CD8-positive, alpha-beta memory T cell (primary cell): Measurements from ENCODE around the gene NCAPG2. TPM values are rescaled to one million over a fixed set of nuclear protein-coding genes. Genes with fewer than 3 reads are reported as not detected.

ENCODE experiments used
- CTCF ChIA-PET: fragments of 350-600 bp; sonication (Branson Sonifier 250); formaldehyde crosslinking; loops from one replicate; lab custom pipeline; 2021; ENCODE audit warnings: antibody characterized with exemption; lab: Charles Lee
- POLR2A ChIA-PET: fragments of 350-600 bp; sonication (Branson Sonifier 250); formaldehyde crosslinking; loops from one replicate; lab custom pipeline; 2021; ENCODE audit warnings: antibody characterized with exemption; lab: Charles Lee
- DNase-seq, 5 donors: peaks; one replicate each; pipeline versions ENCODE4 v3.0.0 to v3.0.0-alpha.2; 2020 to 2022; ENCODE audit warnings: mixed read lengths in 1 of 5
- H3K27ac ChIP-seq: one replicate; pipeline ENCODE4 v1.7.0; 2013; ENCODE audit warnings: low read depth, mild to moderate bottlenecking, low read length, moderate library complexity
- H3K27me3 ChIP-seq: 2 replicates; pipeline ENCODE4 v1.7.0; 2013; ENCODE audit warnings: low read length, mild to moderate bottlenecking; ENCODE audit not compliant: insufficient read depth, poor library complexity, severe bottlenecking
- H3K36me3 ChIP-seq: 2 replicates; pipeline ENCODE4 v1.7.0; 2013; ENCODE audit warnings: mild to moderate bottlenecking, low read length, moderate library complexity; ENCODE audit not compliant: insufficient read depth
- H3K4me1 ChIP-seq: 2 replicates; pipeline ENCODE4 v1.7.0; 2013; ENCODE audit warnings: mild to moderate bottlenecking, low read length, moderate library complexity; ENCODE audit not compliant: insufficient read depth
- H3K4me3 ChIP-seq: 2 replicates; pipeline ENCODE4 v1.7.0; 2013; ENCODE audit warnings: mild to moderate bottlenecking, low read length
- H3K9me3 ChIP-seq: 2 replicates; pipeline ENCODE4 v1.7.0; 2013; ENCODE audit warnings: mild to moderate bottlenecking, low read length
- H3K27ac Mint-ChIP-seq, 8 donors: one replicate each; pipeline ENCODE4 v1.8.0; 2020 to 2021; ENCODE audit warnings: mixed read lengths in 8 of 8, mild to moderate bottlenecking in 6 of 8, inconsistent platforms in 3 of 8, moderate library complexity in 3 of 8
- H3K27me3 Mint-ChIP-seq, 2 donors: one replicate each; pipeline ENCODE4 v1.8.0; 2020 to 2021; ENCODE audit warnings: mixed read lengths in 2 of 2, mild to moderate bottlenecking in 1 of 2, moderate library complexity in 1 of 2
- H3K36me3 Mint-ChIP-seq, 3 donors: one replicate each; pipeline ENCODE4 v1.8.0; 2020 to 2021; ENCODE audit warnings: mixed read lengths in 3 of 3, inconsistent platforms in 1 of 3, mild to moderate bottlenecking in 1 of 3
- H3K4me1 Mint-ChIP-seq, 3 donors: one replicate each; pipeline ENCODE4 v1.8.0; 2020 to 2021; ENCODE audit warnings: mixed read lengths in 3 of 3, inconsistent platforms in 1 of 3, mild to moderate bottlenecking in 1 of 3
- H3K4me3 Mint-ChIP-seq, 7 donors: one replicate each; pipeline ENCODE4 v1.8.0; 2020 to 2021; ENCODE audit warnings: mixed read lengths in 7 of 7, mild to moderate bottlenecking in 6 of 7, moderate library complexity in 4 of 7, inconsistent platforms in 2 of 7
- H3K9me3 Mint-ChIP-seq, 5 donors: one replicate each; pipeline ENCODE4 v1.8.0; 2020 to 2022; ENCODE audit warnings: mixed read lengths in 5 of 5, mild to moderate bottlenecking in 3 of 5, moderate library complexity in 2 of 5, inconsistent platforms in 1 of 5
- polyA plus RNA-seq: library from polyadenylated mRNA; unstranded; fragments of 300-500 nt; fragmentation: Illumina TruSeq; gene quantifications from one replicate; pipeline ENCODE4 v1.2.3, GENCODE V29; 2021
- total RNA-seq, 2 experiments: library from RNA; stranded (reverse); gene quantifications; one replicate each; pipeline ENCODE4 v1.2.3, GENCODE V29; 2021

NCAPG2 gene
- total and polyA plus RNA-seq, 3 experiments from 2014 or later, result 4.3 to 75.5 (median 71.4) TPM

DNA sequence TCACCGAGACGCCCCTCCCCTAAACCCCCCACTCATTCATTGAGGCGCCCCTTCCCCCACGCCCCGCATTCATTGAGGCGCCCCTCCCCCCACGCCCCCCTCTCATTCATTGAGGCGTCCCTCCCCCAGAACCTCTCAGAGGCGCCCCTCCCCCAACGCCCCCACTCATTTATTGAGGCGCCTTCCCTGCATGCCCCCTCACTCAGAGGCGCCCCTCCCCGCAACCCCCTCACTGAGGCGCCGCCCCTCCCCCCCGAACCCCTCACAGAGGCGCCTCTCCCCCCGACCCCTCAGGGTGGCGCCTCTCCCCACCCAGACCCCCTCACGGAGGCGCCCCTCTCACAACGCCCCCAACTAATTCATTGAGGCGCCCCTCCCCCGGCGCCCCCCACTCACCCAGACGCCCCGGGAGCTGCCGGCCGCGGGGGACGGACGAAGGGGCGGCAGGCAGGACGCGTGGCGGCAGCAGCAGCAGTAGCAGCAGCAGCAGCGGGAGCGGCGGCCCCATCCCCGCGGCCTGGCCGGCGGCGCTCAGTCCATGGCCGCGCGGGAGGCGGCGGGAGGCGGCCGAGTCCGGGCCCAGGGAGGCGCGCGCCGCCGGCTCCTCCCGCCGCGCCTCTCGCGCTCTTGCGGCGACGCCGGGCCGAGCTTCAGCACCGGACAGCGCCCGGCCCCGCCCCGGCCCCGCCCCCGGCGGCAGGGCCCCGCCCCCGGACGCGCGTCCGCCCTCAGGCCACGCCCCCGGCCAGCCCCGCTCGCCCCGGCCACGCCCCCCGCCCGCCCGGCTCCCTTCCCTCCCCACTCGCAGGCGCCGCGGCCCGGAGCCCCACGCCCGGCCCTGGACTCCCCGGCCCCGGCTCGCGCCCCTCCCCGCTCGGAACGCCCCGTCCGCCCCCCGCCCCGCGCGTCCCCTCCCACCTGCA lies 117.2 kb downstream of the NCAPG2 start, which contains the start of gene PTPRN2:
TSS of gene PTPRN2 (minus strand) at position 662 of the 923 bp plus-strand sequence.
- Histone ChIP-seq H3K9me3 (no peaks in the 10 kb centered on the region), H3K4me3 (no peak within 1 kb of the TSS), H3K36me3 (no peaks in the 10 kb centered on the region), H3K27me3 (peaks cover 37% of the 10 kb centered on the region), H3K4me1 (peaks cover 11% of the 10 kb centered on the region), H3K27ac (no peak within 1 kb of the TSS)
- Mint-ChIP-seq H3K36me3 (peaks cover 0 to 1% (median 0%) of the 10 kb centered on the region in 3 donors), H3K27ac (peak within 1 kb of the TSS in 1 of 8 donors; percentile 47), H3K4me3 (peak within 1 kb of the TSS in 5 of 7 donors; percentile 48 to 68 (median 65)), H3K27me3 (peaks cover 29 to 43% of the 10 kb centered on the region in 2 donors), H3K9me3 (peaks cover 0 to 8% (median 0%) of the 10 kb centered on the region in 5 donors), H3K4me1 (peaks cover 4 to 15% (median 9%) of the 10 kb centered on the region in 3 donors)
- POLR2A ChIA-PET, result no interaction called here
- CTCF ChIA-PET, result no interaction called here
- peak in 4 of 5 donors; percentile 35 to 59 (median 43) for DNase-seq

DNA sequence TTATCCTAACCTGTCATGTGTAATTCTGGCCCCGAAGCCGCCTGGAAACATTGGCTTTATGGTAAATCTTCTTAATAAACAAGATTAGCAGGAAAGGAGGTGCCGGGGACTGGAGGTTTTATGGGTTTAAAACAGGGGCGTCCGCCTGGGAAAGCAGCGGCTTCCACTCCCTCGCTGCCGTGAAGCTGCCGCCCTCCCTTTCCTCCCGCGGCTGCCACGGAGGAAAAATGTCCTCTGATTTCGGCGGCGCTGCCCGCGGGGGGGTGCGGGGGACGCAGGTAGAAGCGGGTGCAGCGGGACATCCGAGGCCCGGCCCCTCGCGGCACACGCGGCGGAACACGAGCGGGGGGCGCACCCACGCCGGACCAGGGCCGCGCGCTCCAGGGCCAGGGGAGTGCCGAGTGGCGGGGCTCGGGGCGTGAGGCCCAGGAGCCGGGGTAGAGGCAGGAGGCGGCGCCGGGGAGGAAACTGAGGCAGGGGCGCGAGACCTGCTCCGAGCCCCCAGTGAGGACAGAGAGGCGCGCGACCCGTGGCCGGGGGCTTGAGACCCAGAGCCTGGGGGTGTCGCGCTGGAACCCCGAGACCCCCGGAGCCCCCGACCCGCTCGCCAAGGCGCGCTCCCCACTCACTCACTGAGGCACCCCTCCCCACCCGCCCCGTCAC lies 118.0 kb downstream of the NCAPG2 start:
- H3K27me3 ChIP-seq, result peaks cover 37% of the 10 kb centered on the region
- peak overlapping the region in 2 of 7 donors; percentile 60 to 71 for H3K4me3 Mint-ChIP-seq
- CTCF ChIA-PET, result no interaction called here

DNA sequence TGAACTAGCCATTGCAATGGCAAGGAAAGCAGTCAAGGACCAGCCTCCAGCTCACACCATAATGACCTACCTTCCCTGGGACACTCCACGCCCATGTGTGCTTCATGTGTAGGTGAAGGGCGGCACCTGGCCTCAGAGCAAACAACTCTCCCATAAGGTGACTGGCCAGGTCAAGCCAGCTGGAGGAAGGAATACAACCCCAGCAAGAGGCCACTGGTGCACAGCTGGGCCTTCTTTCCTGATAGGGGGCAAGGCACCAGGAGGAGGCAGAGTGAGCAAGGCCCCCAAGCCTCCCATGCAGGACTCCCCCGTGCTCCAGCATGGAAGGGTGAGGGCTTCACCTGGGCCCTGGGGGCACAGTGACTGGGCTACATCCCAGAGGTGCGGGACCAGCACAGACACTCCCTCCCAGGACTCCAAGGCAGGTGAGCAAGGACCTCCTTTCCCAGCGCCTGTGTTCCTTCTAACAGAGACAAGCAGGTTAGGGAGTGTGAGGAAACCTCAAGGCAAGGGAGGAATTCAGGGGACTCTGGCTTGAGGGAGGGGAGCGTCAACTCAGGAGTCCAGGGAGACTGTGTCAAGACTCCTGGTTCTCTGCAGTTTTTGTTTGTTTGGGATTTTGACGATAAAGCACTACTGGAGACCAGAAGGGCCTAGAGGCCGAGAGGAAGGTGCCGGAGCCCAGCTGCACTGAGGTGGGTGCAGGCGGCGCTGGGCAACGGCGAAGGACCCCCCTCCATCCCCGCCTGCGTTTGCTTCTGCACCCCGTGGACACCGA lies 118.7 kb downstream of the NCAPG2 start:
- H3K27me3 ChIP-seq, result peaks cover 37% of the 10 kb centered on the region
- H3K27me3 Mint-ChIP-seq, result peaks cover 39 to 51% of the 10 kb centered on the region in 2 donors
- H3K4me1 Mint-ChIP-seq, result peaks cover 4 to 15% (median 9%) of the 10 kb centered on the region in 3 donors
- no peaks in the 10 kb centered on the region for H3K9me3 ChIP-seq
- H3K36me3 ChIP-seq, result no peaks in the 10 kb centered on the region
- ChIA-PET CTCF (no interaction called here), POLR2A (no interaction called here)
- peaks cover 11% of the 10 kb centered on the region for H3K4me1 ChIP-seq
- no peak overlapping the region for H3K27ac Mint-ChIP-seq
- peaks cover 0 to 1% (median 1%) of the 10 kb centered on the region in 3 donors for H3K36me3 Mint-ChIP-seq
- no peak for DNase-seq
- peaks cover 1 to 11% (median 6%) of the 10 kb centered on the region in 5 donors for H3K9me3 Mint-ChIP-seq
- H3K4me3 ChIP-seq, result no peak overlapping the region
- peak overlapping the region in 6 of 7 donors; percentile 51 to 86 (median 66) for H3K4me3 Mint-ChIP-seq
- no peak overlapping the region for H3K27ac ChIP-seq

More for the DNA sequence above, 118.0 kb downstream of the NCAPG2 start:
- H3K36me3 Mint-ChIP-seq, result peaks cover 0 to 1% (median 0%) of the 10 kb centered on the region in 3 donors
- H3K4me3 ChIP-seq, result no peak overlapping the region
- H3K36me3 ChIP-seq, result no peaks in the 10 kb centered on the region
- H3K27ac ChIP-seq, result no peak overlapping the region
- H3K27me3 Mint-ChIP-seq, result peaks cover 35 to 49% of the 10 kb centered on the region in 2 donors
- peaks cover 4 to 15% (median 9%) of the 10 kb centered on the region in 3 donors for H3K4me1 Mint-ChIP-seq
- peak in 1 of 5 donors; percentile 0 for DNase-seq
- H3K27ac Mint-ChIP-seq, result no peak overlapping the region
- peaks cover 11% of the 10 kb centered on the region for H3K4me1 ChIP-seq
- POLR2A ChIA-PET, result no interaction called here
- H3K9me3 Mint-ChIP-seq, result peaks cover 0 to 8% (median 4%) of the 10 kb centered on the region in 5 donors
- no peaks in the 10 kb centered on the region for H3K9me3 ChIP-seq

GRCh38 chr7:158584407-158584806 lies 120.2 kb downstream of the NCAPG2 start:
- Histone ChIP-seq H3K27me3 (peaks cover 37% of the 10 kb centered on the region), H3K4me3 (no peak overlapping the region), H3K9me3 (peaks cover 3% of the 10 kb centered on the region), H3K36me3 (no peaks in the 10 kb centered on the region), H3K27ac (no peak overlapping the region), H3K4me1 (peaks cover 11% of the 10 kb centered on the region)
- H3K4me3 Mint-ChIP-seq, result peak overlapping the region in 1 of 7 donors; percentile 44
- ChIA-PET CTCF (no interaction called here), POLR2A (no interaction called here)
- H3K4me1 Mint-ChIP-seq, result peaks cover 4 to 15% (median 9%) of the 10 kb centered on the region in 3 donors
- H3K9me3 Mint-ChIP-seq, result peaks cover 11 to 20% (median 18%) of the 10 kb centered on the region in 5 donors
- H3K27ac Mint-ChIP-seq, result no peak overlapping the region
- peaks cover 48 to 58% of the 10 kb centered on the region in 2 donors for H3K27me3 Mint-ChIP-seq
- H3K36me3 Mint-ChIP-seq, result peaks cover 0 to 16% (median 1%) of the 10 kb centered on the region in 3 donors
- no peak for DNase-seq

- CTCF ChIA-PET, result no interaction called here
- Mint-ChIP-seq H3K9me3 (peaks cover 17 to 24% (median 21%) of the 10 kb centered on the region in 5 donors), H3K27ac (no peak overlapping the region), H3K27me3 (peaks cover 52 to 55% of the 10 kb centered on the region in 2 donors), H3K4me1 (peaks cover 4 to 12% (median 7%) of the 10 kb centered on the region in 3 donors), H3K36me3 (peaks cover 0 to 16% (median 1%) of the 10 kb centered on the region in 3 donors), H3K4me3 (peak overlapping the region in 1 of 7 donors; percentile 44)
- Histone ChIP-seq H3K27me3 (peaks cover 35% of the 10 kb centered on the region), H3K4me3 (no peak overlapping the region), H3K9me3 (peaks cover 6% of the 10 kb centered on the region), H3K36me3 (no peaks in the 10 kb centered on the region), H3K27ac (no peak overlapping the region), H3K4me1 (peaks cover 11% of the 10 kb centered on the region)
- DNase-seq, result no peak
- POLR2A ChIA-PET, result no interaction called here
Measured at GRCh38 chr7:158583810-158584209, 120.8 kb downstream of the NCAPG2 start.

DNA sequence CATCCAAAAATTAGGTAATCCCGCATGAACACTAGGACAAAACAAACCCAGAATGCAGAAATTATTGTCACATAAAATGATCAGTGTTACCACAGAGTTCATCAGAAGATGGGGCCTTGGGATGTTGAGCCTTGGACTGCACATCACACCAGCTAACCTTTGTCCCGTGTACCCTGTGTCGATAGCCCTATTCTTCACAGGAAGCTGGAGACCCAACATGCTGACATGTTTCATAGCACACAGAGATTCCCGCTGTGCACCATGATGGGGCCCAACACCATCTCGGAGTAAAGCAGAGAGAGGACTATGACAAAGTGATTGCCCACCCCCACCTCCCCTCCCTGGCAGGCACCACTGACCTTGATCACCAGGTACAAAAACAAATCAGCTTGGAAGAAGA lies 121.5 kb downstream of the NCAPG2 start:
- H3K4me1 ChIP-seq, result peaks cover 11% of the 10 kb centered on the region
- no peak overlapping the region for H3K4me3 ChIP-seq
- H3K36me3 ChIP-seq, result no peaks in the 10 kb centered on the region
- POLR2A ChIA-PET, result no interaction called here
- no peak overlapping the region for H3K4me3 Mint-ChIP-seq
- CTCF ChIA-PET, result no interaction called here
- peaks cover 4 to 9% (median 5%) of the 10 kb centered on the region in 3 donors for H3K4me1 Mint-ChIP-seq
- peaks cover 0 to 16% (median 1%) of the 10 kb centered on the region in 3 donors for H3K36me3 Mint-ChIP-seq
- H3K27me3 ChIP-seq, result peaks cover 30% of the 10 kb centered on the region
- H3K27ac ChIP-seq, result no peak overlapping the region
- H3K27me3 Mint-ChIP-seq, result peaks cover 52 to 55% of the 10 kb centered on the region in 2 donors
- peaks cover 17 to 28% (median 21%) of the 10 kb centered on the region in 5 donors for H3K9me3 Mint-ChIP-seq
- peak overlapping the region in 1 of 8 donors; percentile 53 for H3K27ac Mint-ChIP-seq
- DNase-seq, result no peak
- H3K9me3 ChIP-seq, result peaks cover 6% of the 10 kb centered on the region

DNA sequence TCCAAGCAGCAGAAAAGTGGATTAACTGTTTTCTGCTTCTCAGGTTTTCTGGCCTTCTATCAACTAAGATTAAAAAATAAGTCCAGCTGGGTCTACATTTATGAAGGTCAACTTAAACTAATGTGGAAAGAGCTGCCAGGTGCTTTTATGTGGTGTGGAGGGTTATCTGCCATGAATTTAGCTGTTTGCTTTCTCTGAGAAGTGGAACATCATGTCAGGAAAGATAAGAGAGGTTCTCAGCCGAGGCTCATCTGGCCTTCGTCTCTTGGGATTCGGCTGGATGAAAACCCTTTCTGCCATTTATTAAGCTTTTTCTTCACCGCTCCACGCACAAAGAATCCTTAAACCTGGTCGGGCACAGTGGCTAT lies 122.5 kb downstream of the NCAPG2 start:
- Mint-ChIP-seq H3K9me3 (peaks cover 17 to 28% (median 22%) of the 10 kb centered on the region in 5 donors), H3K4me1 (peaks cover 4 to 9% (median 5%) of the 10 kb centered on the region in 3 donors), H3K4me3 (no peak overlapping the region), H3K36me3 (peaks cover 0 to 16% (median 1%) of the 10 kb centered on the region in 3 donors), H3K27ac (no peak overlapping the region), H3K27me3 (peaks cover 52 to 55% of the 10 kb centered on the region in 2 donors)
- Histone ChIP-seq H3K27ac (no peak overlapping the region), H3K9me3 (peaks cover 6% of the 10 kb centered on the region), H3K27me3 (peaks cover 30% of the 10 kb centered on the region), H3K4me1 (peaks cover 11% of the 10 kb centered on the region), H3K4me3 (no peak overlapping the region), H3K36me3 (no peaks in the 10 kb centered on the region)
- DNase-seq, result no peak
- POLR2A ChIA-PET, result no interaction called here
- CTCF ChIA-PET, result no interaction called here
